HG03378 (cell line): ENCODE data around the gene PVRIG.
"Not testable (repeated sequence)": the region's sequence is repeated elsewhere in the genome, so short reads cannot be mapped to it uniquely, and the experiment has no call there.

Experiments
- ATAC-seq: cut with Tn5 transposase; IDR thresholded peaks from one replicate; pipeline ENCODE4 v1.9.1; 2021; ENCODE audit warnings: mild to moderate bottlenecking, moderate library complexity; ENCODE audit not compliant: unreplicated experiment

PVRIG gene

GRCh38 chr7:100219801-100220585, at the start of gene PVRIG:
Gene PVRIG (plus strand): TSS chr7:100219949. CDS start chr7:100219971, 22 bp downstream.
- ATAC-seq, result not testable (repeated sequence)

DNA sequence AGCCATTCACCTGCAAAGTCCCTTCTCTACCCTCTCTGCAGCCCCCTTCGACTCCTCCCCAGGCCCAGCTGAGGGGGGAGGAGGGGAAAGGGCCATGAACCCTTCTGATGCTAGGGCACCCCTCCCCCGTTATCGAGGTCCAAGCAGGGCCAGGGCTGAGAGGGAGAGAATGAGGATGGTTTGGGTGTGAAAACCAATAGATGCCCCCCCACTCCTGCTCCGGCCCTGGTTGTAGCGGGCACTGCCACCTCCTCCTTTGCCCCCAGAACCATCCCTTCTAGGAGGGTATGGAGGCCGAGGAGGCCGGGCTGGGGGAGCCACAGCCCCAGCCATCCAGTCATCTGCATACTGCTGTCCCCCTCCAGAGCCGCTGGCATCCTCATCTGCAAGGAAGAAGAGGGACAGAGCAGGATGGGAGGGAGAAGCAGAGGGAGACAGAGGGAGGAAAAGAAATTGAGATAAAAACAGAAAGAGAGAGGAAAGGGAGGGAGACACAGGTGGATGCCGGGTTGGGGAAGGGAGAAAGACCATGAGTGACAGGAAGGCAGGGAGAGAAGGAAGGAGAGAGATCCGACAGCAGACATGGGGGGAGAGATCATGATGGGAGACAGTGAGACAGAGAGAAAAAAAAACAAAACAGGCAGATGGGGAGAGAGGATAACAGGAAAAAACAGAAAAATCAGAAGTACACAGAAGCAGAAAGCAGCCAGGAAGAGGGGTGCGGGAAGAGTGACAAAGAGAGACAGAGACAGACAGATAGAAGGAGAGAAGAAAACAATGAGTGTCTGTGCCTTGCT, 49.5 kb upstream of the PVRIG start:
- no peak for ATAC-seq

DNA sequence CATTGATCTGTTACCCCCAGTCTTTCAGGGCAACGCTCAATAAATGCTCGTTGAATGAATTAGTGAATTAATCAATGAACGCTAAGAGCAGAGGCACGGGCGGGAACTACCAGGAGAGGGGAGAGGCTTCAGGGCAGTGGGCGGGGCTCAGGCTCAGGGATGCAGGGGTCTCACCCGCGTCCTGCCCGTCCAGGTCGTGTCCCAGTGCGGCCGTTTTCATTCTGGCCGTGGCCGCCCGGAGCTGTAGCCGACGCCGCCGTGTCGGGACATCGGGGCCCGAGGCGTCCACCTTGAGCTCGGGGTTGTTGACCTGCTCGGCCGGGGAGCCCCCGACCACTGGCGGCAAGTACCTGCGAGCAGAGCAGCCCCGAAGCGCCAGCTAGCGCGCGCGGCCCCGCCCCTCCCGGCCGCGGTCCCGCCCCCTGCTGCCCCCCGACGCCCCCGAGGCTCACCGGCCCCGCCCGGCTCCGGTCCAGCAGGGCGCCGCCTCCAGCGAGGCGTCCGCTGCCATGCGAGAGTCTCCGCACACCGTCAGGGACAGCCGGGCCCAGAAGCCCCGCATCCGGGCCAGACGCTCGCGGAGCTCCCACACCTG, 48.6 kb upstream of the PVRIG start:
- no peak for ATAC-seq

- no peak for ATAC-seq
These were observed 47.9 kb upstream of the PVRIG start for GRCh38 chr7:100171840-100172239.

DNA sequence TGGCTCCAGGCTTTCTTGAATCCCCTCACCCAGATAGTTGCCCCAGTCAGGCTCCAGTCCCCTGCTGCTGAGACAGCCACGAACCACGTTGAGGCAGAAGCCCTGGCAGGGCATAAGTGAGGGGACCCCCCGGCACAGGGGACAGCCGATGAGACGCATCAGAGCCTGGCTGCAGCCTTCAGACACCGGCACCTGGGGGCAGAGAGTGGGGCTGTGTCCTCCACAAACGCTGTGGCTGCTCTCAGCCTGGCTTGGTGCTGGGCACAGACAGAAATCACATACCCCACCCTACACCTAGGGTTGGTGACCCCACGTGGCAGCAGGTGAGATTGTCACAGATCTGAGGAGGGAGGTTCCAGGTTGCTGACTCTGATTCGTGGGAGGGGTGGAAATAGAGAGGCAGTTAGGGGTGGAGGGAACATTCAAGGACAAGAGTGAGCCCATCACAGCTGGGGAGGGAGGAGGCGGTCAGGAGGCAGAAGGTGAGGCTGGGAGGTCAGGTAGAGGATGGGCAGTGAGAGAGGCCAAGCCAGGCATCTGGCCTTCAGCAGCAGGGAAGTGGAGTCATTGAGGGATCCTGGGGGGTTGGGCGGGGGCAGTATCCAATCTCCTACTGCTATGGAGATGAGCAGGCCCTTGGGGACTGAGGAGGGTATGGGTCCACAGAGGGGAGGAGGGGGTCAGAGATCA, 45.8 kb upstream of the PVRIG start:
- no peak for ATAC-seq

- ATAC-seq, result no peak
These were observed 45.2 kb upstream of the PVRIG start for GRCh38 chr7:100174582-100174981.

DNA sequence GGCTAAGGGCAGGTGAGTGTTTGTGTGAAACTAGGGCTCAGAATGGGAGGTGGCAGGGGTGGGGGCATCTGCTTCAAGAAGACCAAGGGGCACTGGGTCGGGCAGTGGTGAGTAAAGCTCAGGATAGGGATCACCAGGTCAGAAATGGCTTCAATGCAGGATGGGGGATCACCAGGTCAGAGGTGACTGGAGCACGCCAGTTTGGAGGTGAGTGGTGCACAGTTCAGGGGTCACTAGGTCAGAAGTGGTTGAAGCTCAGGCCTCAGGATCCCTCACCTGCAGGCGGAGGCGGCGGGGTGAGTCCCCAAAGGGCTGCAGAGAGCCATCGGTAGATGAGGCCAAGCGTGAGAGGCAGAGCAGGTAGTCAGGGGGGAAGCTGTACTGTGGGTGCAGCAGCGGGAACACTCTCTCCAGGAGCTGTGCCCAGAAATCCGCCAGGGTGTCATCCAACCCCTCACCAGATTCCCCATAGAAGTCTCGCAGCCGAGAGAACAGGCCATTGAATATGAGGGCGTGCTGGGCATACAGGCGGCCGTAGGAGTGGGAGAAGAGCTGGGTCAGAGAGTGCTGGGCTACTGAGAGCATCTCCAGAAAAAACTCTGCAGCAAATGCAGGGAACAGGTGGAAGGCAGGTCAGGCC, 44.3 kb upstream of the PVRIG start:
- no peak for ATAC-seq

- no peak for ATAC-seq
These were observed 43.4 kb upstream of the PVRIG start for GRCh38 chr7:100176096-100177044.

- peak; percentile 76 for ATAC-seq
These were observed 42.4 kb upstream of the PVRIG start, which contains the start of the genes GPC2 and STAG3 for GRCh38 chr7:100177045-100178001. Gene GPC2 (minus strand): TSS chr7:100177381. CDS start chr7:100177199, 182 bp downstream. Gene STAG3 (plus strand): TSS chr7:100177918. CDS start chr7:100180557, 2,639 bp downstream.

- not testable (repeated sequence) for ATAC-seq
These were observed 39.7 kb upstream of the PVRIG start for GRCh38 chr7:100180084-100180483.

GRCh38 chr7:100182616-100183015, 37.1 kb upstream of the PVRIG start:
- ATAC-seq, result not testable (repeated sequence)

GRCh38 chr7:100183090-100183489, 36.7 kb upstream of the PVRIG start:
- ATAC-seq, result not testable (repeated sequence)

- ATAC-seq, result no peak
These were observed 34.0 kb upstream of the PVRIG start for GRCh38 chr7:100185726-100186125.

DNA sequence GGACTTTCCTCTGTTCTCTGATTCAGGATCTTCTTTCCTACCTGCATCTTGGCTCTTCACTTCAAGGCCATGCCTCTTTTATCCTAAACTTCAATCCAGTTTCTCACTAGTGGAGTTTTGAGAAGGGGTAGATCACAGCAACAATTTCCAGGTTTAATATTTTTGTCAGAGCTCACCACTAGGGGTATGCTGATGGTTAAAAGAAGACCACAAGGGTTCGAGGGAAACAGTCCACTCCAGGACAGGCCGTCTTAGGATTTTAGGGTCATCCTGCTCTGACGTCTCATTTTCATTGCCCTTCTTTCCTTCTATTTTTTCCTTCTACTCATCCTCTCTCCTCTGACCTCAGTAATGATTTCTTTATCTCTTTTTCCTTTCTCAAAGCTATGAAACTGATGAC, 30.7 kb upstream of the PVRIG start:
- ATAC-seq, result no peak

DNA sequence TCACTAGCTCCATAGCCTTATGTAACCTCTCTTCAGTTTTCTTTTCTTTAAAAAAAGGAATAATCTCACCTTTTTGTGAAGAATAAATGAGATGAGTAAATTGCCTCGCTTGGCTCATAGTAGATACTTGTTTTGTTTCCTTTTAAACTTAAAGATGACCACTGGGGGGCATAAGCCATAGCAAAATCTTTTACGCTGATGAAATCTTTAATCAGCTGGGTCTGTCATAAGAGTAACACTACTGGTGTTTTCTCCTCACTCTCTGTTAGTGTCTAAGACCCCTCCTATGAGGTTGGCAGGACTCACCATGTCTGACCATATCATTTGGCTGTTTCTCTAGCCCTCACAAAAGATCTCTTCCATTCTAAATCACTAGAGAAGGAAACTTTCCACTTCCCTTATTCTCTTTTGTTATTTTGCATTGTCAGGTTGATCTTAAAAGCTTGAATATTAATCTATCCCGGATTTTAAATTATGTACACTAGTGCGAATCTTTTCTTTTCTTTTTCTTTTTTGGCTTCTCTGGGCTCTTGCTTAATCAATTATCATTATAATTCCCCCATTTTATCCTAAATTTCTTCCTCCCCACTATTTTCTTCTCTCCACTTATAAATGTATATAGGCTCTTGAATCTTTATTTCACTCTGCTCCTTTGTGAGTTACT, 29.6 kb upstream of the PVRIG start:
- ATAC-seq, result peak; percentile 59

GRCh38 chr7:100191775-100192174, 28.0 kb upstream of the PVRIG start:
- no peak for ATAC-seq

DNA sequence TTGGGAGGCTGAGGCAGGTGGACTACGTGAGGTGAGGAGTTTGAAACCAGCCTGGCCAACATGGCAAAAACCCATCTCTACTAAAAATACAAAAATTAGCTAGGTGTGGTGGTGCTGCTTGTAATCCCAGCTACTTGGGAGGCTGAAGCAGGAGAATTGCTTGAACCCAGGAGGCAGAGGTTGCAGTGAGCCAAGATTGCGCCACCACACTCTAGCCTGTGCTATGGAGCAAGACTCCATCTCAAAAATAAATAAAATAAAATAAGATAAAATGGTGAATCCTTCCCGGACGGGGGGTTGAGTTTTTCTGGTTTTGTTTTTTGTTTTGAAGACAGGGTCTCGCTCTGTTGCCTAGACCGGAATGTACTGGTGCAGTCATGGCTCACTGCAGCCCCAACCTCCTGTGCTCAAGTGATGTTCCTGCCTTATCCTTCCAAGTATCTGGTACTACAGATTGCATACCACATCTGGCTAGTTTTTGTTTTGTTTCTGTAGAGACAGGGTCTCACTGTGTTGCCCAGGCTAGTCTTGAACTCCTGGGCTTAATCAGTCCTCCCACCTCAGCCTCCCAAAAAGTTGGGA, 27.4 kb upstream of the PVRIG start:
- not testable (repeated sequence) for ATAC-seq
